HG03354 (cell line): Measurements from ENCODE around the gene UPK1B.
A peak's percentile ranks its signal among the peaks of the same experiment; 100 is the strongest.

Source experiments
- ATAC-seq: cut with Tn5 transposase; IDR thresholded peaks from one replicate; pipeline ENCODE4 v1.9.1; 2021; ENCODE audit warnings: mild to moderate bottlenecking; ENCODE audit not compliant: unreplicated experiment, poor library complexity, severe bottlenecking

The UPK1B gene

GRCh38 chr3:119220970-119221667 lies 47.7 kb downstream of the UPK1B start:
- no peak for ATAC-seq

- no peak for ATAC-seq
Observed at GRCh38 chr3:119221779-119222320, 48.5 kb downstream of the UPK1B start.

- no peak for ATAC-seq
Observed at GRCh38 chr3:119222391-119222790, 49.0 kb downstream of the UPK1B start.

- no peak for ATAC-seq
Observed at GRCh38 chr3:119223511-119223910, 50.1 kb downstream of the UPK1B start.

GRCh38 chr3:119225121-119225520 lies 51.7 kb downstream of the UPK1B start:
- ATAC-seq: no peak

GRCh38 chr3:119227070-119227850 lies 53.9 kb downstream of the UPK1B start:
- no peak for ATAC-seq

GRCh38 chr3:119228373-119229145 lies 55.2 kb downstream of the UPK1B start:
- ATAC-seq: no peak

- no peak for ATAC-seq
Observed at GRCh38 chr3:119229190-119229589, 55.8 kb downstream of the UPK1B start.

GRCh38 chr3:119230071-119230470 lies 56.7 kb downstream of the UPK1B start:
- ATAC-seq: no peak

GRCh38 chr3:119230745-119231144 lies 57.3 kb downstream of the UPK1B start:
- ATAC-seq: no peak

- no peak for ATAC-seq
Observed at GRCh38 chr3:119234610-119235009, 61.2 kb downstream of the UPK1B start.

- ATAC-seq: no peak
Observed at GRCh38 chr3:119235151-119235550, 61.8 kb downstream of the UPK1B start.

GRCh38 chr3:119236756-119237155 lies 63.4 kb downstream of the UPK1B start:
- no peak for ATAC-seq

GRCh38 chr3:119237299-119237698 lies 63.9 kb downstream of the UPK1B start:
- no peak for ATAC-seq

GRCh38 chr3:119238363-119238762 lies 65.0 kb downstream of the UPK1B start:
- no peak for ATAC-seq

- ATAC-seq: no peak
Observed at GRCh38 chr3:119239206-119239820, 65.9 kb downstream of the UPK1B start.

GRCh38 chr3:119240101-119240590 lies 66.7 kb downstream of the UPK1B start:
- ATAC-seq: peak; percentile 24

- peak; percentile 90 for ATAC-seq
Observed at GRCh38 chr3:119240591-119241434, 67.4 kb downstream of the UPK1B start, which contains the start of gene B4GALT4. Gene B4GALT4 (minus strand): TSS chr3:119240878. CDS start chr3:119230099, 10,779 bp downstream.
